ENCODE results near the gene PSMD5. TPM values are rescaled to one million over a fixed set of nuclear protein-coding genes. Genes with fewer than 3 reads are reported as not detected.

Gene PSMD5
- total RNA-seq, 1 donor from 2014 or later, result 31.0 TPM

GRCh38 chr9:120875643-120875953 is 32.9 kb upstream of the PSMD5 start:
- DNase-seq (ENCODE audit: low spot score in 2 of 2), result no peak
- FAIRE-seq, result no peak

- FAIRE-seq, result no peak
- DNase-seq (ENCODE audit: low spot score in 2 of 2), result no peak
Observed at GRCh38 chr9:120875195-120875565, 32.5 kb upstream of the PSMD5 start.

- no peak for DNase-seq (ENCODE audit: low spot score in 2 of 2)
- FAIRE-seq, result no peak
Observed at GRCh38 chr9:120874226-120875194, 31.8 kb upstream of the PSMD5 start.

- DNase-seq (ENCODE audit: low spot score in 2 of 2), result no peak
- FAIRE-seq, result no peak
Observed at GRCh38 chr9:120873512-120873911, 30.8 kb upstream of the PSMD5 start.

GRCh38 chr9:120872791-120873502 is 30.2 kb upstream of the PSMD5 start:
- FAIRE-seq (no peak), DNase-seq (ENCODE audit: low spot score in 2 of 2) (no peak)

GRCh38 chr9:120870206-120870605 is 27.5 kb upstream of the PSMD5 start:
- FAIRE-seq, result no peak
- no peak for DNase-seq (ENCODE audit: low spot score in 2 of 2)

GRCh38 chr9:120869726-120870125 is 27.0 kb upstream of the PSMD5 start:
- DNase-seq (ENCODE audit: low spot score in 2 of 2) (no peak), FAIRE-seq (no peak)

- FAIRE-seq, result no peak
- no peak for DNase-seq (ENCODE audit: low spot score in 2 of 2)
Observed at GRCh38 chr9:120869360-120869687, 26.6 kb upstream of the PSMD5 start.

- DNase-seq (ENCODE audit: low spot score in 2 of 2), result peak; percentile 89 to 92
- FAIRE-seq, result no peak
Observed at GRCh38 chr9:120868676-120869359, 26.1 kb upstream of the PSMD5 start.

- DNase-seq (ENCODE audit: low spot score in 2 of 2) (no peak), FAIRE-seq (no peak)
Observed at GRCh38 chr9:120868339-120868675, 25.6 kb upstream of the PSMD5 start.

GRCh38 chr9:120867676-120868338 is 25.1 kb upstream of the PSMD5 start:
- no peak for DNase-seq (ENCODE audit: low spot score in 2 of 2)
- no peak for FAIRE-seq

GRCh38 chr9:120866651-120867050 is 23.9 kb upstream of the PSMD5 start:
- no peak for FAIRE-seq

GRCh38 chr9:120865809-120866208 is 23.1 kb upstream of the PSMD5 start:
- DNase-seq (ENCODE audit: low spot score in 2 of 2), result no peak
- FAIRE-seq, result no peak

More at GRCh38 chr9:120866651-120867050, 23.9 kb upstream of the PSMD5 start:
- DNase-seq (ENCODE audit: low spot score in 2 of 2), result no peak

- FAIRE-seq, result no peak
Observed at GRCh38 chr9:120865176-120865575, 22.5 kb upstream of the PSMD5 start.

GRCh38 chr9:120864719-120865118 is 22.0 kb upstream of the PSMD5 start:
- DNase-seq (ENCODE audit: low spot score in 2 of 2) (no peak), FAIRE-seq (no peak)

More at GRCh38 chr9:120865176-120865575, 22.5 kb upstream of the PSMD5 start:
- no peak for DNase-seq (ENCODE audit: low spot score in 2 of 2)

- DNase-seq (ENCODE audit: low spot score in 2 of 2), result no peak
- FAIRE-seq, result no peak
Observed at GRCh38 chr9:120863833-120864232, 21.1 kb upstream of the PSMD5 start.

- DNase-seq (ENCODE audit: low spot score in 2 of 2), result no peak
Observed at GRCh38 chr9:120862452-120862851, 19.7 kb upstream of the PSMD5 start.

GRCh38 chr9:120861935-120862334 is 19.2 kb upstream of the PSMD5 start:
- DNase-seq (ENCODE audit: low spot score in 2 of 2) (no peak), FAIRE-seq (no peak)

More at GRCh38 chr9:120862452-120862851, 19.7 kb upstream of the PSMD5 start:
- no peak for FAIRE-seq

GRCh38 chr9:120860083-120860482 is 17.4 kb upstream of the PSMD5 start:
- no peak for DNase-seq (ENCODE audit: low spot score in 2 of 2)
- FAIRE-seq, result no peak

GRCh38 chr9:120859361-120859760 is 16.6 kb upstream of the PSMD5 start:
- DNase-seq (ENCODE audit: low spot score in 2 of 2) (no peak), FAIRE-seq (no peak)

GRCh38 chr9:120857902-120858301 is 15.2 kb upstream of the PSMD5 start:
- DNase-seq (ENCODE audit: low spot score in 2 of 2) (no peak), FAIRE-seq (no peak)
